Activated gamma-delta T cell treated with anti-CD3 and anti-CD28 coated beads, Interleukin-2, amount 50 U/mL, for 16 hours (primary cell): ENCODE measurements around the gene PTPRQ.

Experiments used
- DNase-seq: peaks from one replicate; pipeline ENCODE4 v3.0.0-alpha.2; 2020; ENCODE audit warnings: low read depth

Gene PTPRQ

GRCh38 chr12:80559766-80560165, 115.7 kb downstream of the PTPRQ start:
- no peak for DNase-seq

- no peak for DNase-seq
These were observed 121.2 kb downstream of the PTPRQ start for GRCh38 chr12:80565271-80565670.

- DNase-seq = no peak
These were observed 123.4 kb downstream of the PTPRQ start for GRCh38 chr12:80567401-80567800.

GRCh38 chr12:80576641-80577418, 132.8 kb downstream of the PTPRQ start:
- no peak for DNase-seq

- no peak for DNase-seq
These were observed 136.2 kb downstream of the PTPRQ start for GRCh38 chr12:80580254-80580653.

- no peak for DNase-seq
These were observed 137.7 kb downstream of the PTPRQ start for GRCh38 chr12:80581783-80582182.

- DNase-seq = no peak
These were observed 138.4 kb downstream of the PTPRQ start for GRCh38 chr12:80582431-80582830.

GRCh38 chr12:80589077-80589476, 145.0 kb downstream of the PTPRQ start:
- no peak for DNase-seq

- DNase-seq = no peak
These were observed 146.1 kb downstream of the PTPRQ start for GRCh38 chr12:80590085-80590484.

- DNase-seq = no peak
These were observed 149.7 kb downstream of the PTPRQ start for GRCh38 chr12:80593766-80594165.

GRCh38 chr12:80596509-80596908, 152.5 kb downstream of the PTPRQ start:
- DNase-seq = no peak

GRCh38 chr12:80598004-80598606, 154.1 kb downstream of the PTPRQ start:
- DNase-seq = no peak

- DNase-seq = no peak
These were observed 158.4 kb downstream of the PTPRQ start for GRCh38 chr12:80602455-80602854.

GRCh38 chr12:80607361-80608135, 163.5 kb downstream of the PTPRQ start:
- DNase-seq = no peak

- no peak for DNase-seq
These were observed 173.7 kb downstream of the PTPRQ start for GRCh38 chr12:80617733-80618132.

GRCh38 chr12:80620281-80620680, 176.2 kb downstream of the PTPRQ start:
- no peak for DNase-seq

- DNase-seq = no peak
These were observed 178.2 kb downstream of the PTPRQ start for GRCh38 chr12:80622271-80622670.

GRCh38 chr12:80625051-80625450, 181.0 kb downstream of the PTPRQ start:
- DNase-seq = no peak

- no peak for DNase-seq
These were observed 181.9 kb downstream of the PTPRQ start for GRCh38 chr12:80625901-80626300.

- no peak for DNase-seq
These were observed 183.7 kb downstream of the PTPRQ start for GRCh38 chr12:80627782-80628181.

- DNase-seq = no peak
These were observed 188.8 kb downstream of the PTPRQ start for GRCh38 chr12:80632835-80633234.

GRCh38 chr12:80634903-80635302, 190.9 kb downstream of the PTPRQ start:
- no peak for DNase-seq

- DNase-seq = no peak
These were observed 192.8 kb downstream of the PTPRQ start for GRCh38 chr12:80636832-80637231.
